ENCODE results near the gene DTNA. TPM values are rescaled to one million over a fixed set of nuclear protein-coding genes. Genes with fewer than 3 reads are reported as not detected.

DTNA gene
- total RNA-seq, 1 experiment from 2014 or later, result 7.8 TPM

GRCh38 chr18:34738175-34738894, 28.2 kb downstream of the DTNA start:
- Histone ChIP-seq H2AFZ (ENCODE audit: low read length) (no peak overlapping the region), H3K4me1 (ENCODE audit: insufficient read depth, low read length) (no peaks in the 10 kb centered on the region), H3K9me2 (replicated peaks; ENCODE audit: low read length) (no peaks in the 10 kb centered on the region), H3K27me3 (ENCODE audit: low read length) (no peaks in the 10 kb centered on the region), H3K4me3 (ENCODE audit: low read length) (no peak overlapping the region), H3K27ac (ENCODE audit: low read length) (no peak overlapping the region), H3K9me3 (ENCODE audit: low read length) (no peaks in the 10 kb centered on the region), H3K4me2 (ENCODE audit: low read length) (peak overlapping the region; percentile 31; the same call in 1 of the 2 replicates), H4K20me1 (ENCODE audit: low read length) (no peaks in the 10 kb centered on the region), H3F3A (ENCODE audit: low read length, unreplicated experiment) (no peaks in the 10 kb centered on the region), H3K9ac (ENCODE audit: low read length) (no peak overlapping the region), H3K79me2 (ENCODE audit: low read length) (no peaks in the 10 kb centered on the region), H3K36me3 (ENCODE audit: low read depth, low read length) (no peaks in the 10 kb centered on the region)
- TF ChIP-seq CTCF (conservative IDR thresholded peaks at IDR 0.05; ENCODE audit: low read depth, low read length) (no peak), EZH2phosphoT487 (IDR thresholded peaks at IDR 0.05; ENCODE audit: borderline replicate concordance, low read length) (no peak), EZH2 (IDR thresholded peaks at IDR 0.05; ENCODE audit: low read length, unreplicated experiment) (no peak)
- peak; percentile 34 for DNase-seq
- peak; percentile 76 for ATAC-seq
- CTCF ChIA-PET, result no interaction called here
- BruUV-seq (replicated peaks), result no TSS peak
- intact Hi-C loops (cut with micrococcal nuclease), result no loop called here
- POLR2A ChIA-PET (ENCODE audit: unreplicated experiment), result no interaction called here

GRCh38 chr18:34740101-34740500, 30.0 kb downstream of the DTNA start:
- no peak overlapping the region for H2AFZ ChIP-seq (ENCODE audit: low read length)
- no peak overlapping the region for H3K9ac ChIP-seq (ENCODE audit: low read length)
- no TSS peak for BruUV-seq (replicated peaks)
- POLR2A ChIA-PET (ENCODE audit: unreplicated experiment), result no interaction called here
- H3K27me3 ChIP-seq (ENCODE audit: low read length), result no peaks in the 10 kb centered on the region
- CTCF ChIA-PET, result no interaction called here
- no peak overlapping the region for H3K4me2 ChIP-seq (ENCODE audit: low read length)
- H3K27ac ChIP-seq (ENCODE audit: low read length), result no peak overlapping the region
- no peaks in the 10 kb centered on the region for H3F3A ChIP-seq (ENCODE audit: low read length, unreplicated experiment)
- intact Hi-C loops (cut with micrococcal nuclease), result no loop called here
- H3K79me2 ChIP-seq (ENCODE audit: low read length), result no peaks in the 10 kb centered on the region
- no peak for TF ChIP-seq EZH2phosphoT487 (IDR thresholded peaks at IDR 0.05; ENCODE audit: borderline replicate concordance, low read length)
- no peak for TF ChIP-seq EZH2 (IDR thresholded peaks at IDR 0.05; ENCODE audit: low read length, unreplicated experiment)
- TF ChIP-seq CTCF (conservative IDR thresholded peaks at IDR 0.05; ENCODE audit: low read depth, low read length), result no peak
- H3K9me2 ChIP-seq (replicated peaks; ENCODE audit: low read length), result no peaks in the 10 kb centered on the region
- no peak for DNase-seq
- H3K9me3 ChIP-seq (ENCODE audit: low read length), result no peaks in the 10 kb centered on the region
- no peaks in the 10 kb centered on the region for H3K4me1 ChIP-seq (ENCODE audit: insufficient read depth, low read length)
- no peaks in the 10 kb centered on the region for H3K36me3 ChIP-seq (ENCODE audit: low read depth, low read length)
- no peak overlapping the region for H3K4me3 ChIP-seq (ENCODE audit: low read length)
- no peak for ATAC-seq
- H4K20me1 ChIP-seq (ENCODE audit: low read length), result no peaks in the 10 kb centered on the region

GRCh38 chr18:34740724-34741123, 30.6 kb downstream of the DTNA start:
- POLR2A ChIA-PET (ENCODE audit: unreplicated experiment), result no interaction called here
- CTCF ChIA-PET, result no interaction called here

More at GRCh38 chr18:34740724-34741123, 30.6 kb downstream of the DTNA start:
- ATAC-seq (no peak), DNase-seq (no peak)
- TF ChIP-seq CTCF (conservative IDR thresholded peaks at IDR 0.05; ENCODE audit: low read depth, low read length), result no peak
- no peaks in the 10 kb centered on the region for H3K4me1 ChIP-seq (ENCODE audit: insufficient read depth, low read length)
- H3K9ac ChIP-seq (ENCODE audit: low read length), result no peak overlapping the region
- H3K4me2 ChIP-seq (ENCODE audit: low read length), result no peak overlapping the region
- H4K20me1 ChIP-seq (ENCODE audit: low read length), result no peaks in the 10 kb centered on the region
- H3K79me2 ChIP-seq (ENCODE audit: low read length), result no peaks in the 10 kb centered on the region
- BruUV-seq (replicated peaks), result no TSS peak
- no peak overlapping the region for H2AFZ ChIP-seq (ENCODE audit: low read length)
- no peaks in the 10 kb centered on the region for H3K9me3 ChIP-seq (ENCODE audit: low read length)
- no peaks in the 10 kb centered on the region for H3K27me3 ChIP-seq (ENCODE audit: low read length)
- no peak overlapping the region for H3K27ac ChIP-seq (ENCODE audit: low read length)
- intact Hi-C loops (cut with micrococcal nuclease), result no loop called here
- no peaks in the 10 kb centered on the region for H3K36me3 ChIP-seq (ENCODE audit: low read depth, low read length)
- H3K9me2 ChIP-seq (replicated peaks; ENCODE audit: low read length), result no peaks in the 10 kb centered on the region
- H3K4me3 ChIP-seq (ENCODE audit: low read length), result no peak overlapping the region
- no peaks in the 10 kb centered on the region for H3F3A ChIP-seq (ENCODE audit: low read length, unreplicated experiment)

All from PC-3 (cell line).